Right lung (tissue), 10 donors: ENCODE results near the gene DLGAP5. TPM values are rescaled to one million over a fixed set of nuclear protein-coding genes. Genes with fewer than 3 reads are reported as not detected.
A peak's percentile ranks its signal among the peaks of the same experiment; 100 is the strongest.

Experiments used
- DNase-seq, 2 donors: peaks; one replicate each; pipeline ENCODE4 v3.0.0-alpha.2; 2013
- long read RNA-seq, 8 donors: transcript quantifications; one replicate each; lab custom pipeline, GENCODE V29; 2026
- polyA plus RNA-seq, 5 donors: library from polyadenylated mRNA; unstranded; fragments of 120-200 nt; gene quantifications; one replicate each; pipeline versions ENCODE4 v1.2.1 to v1.2.3, GENCODE V29; 2013; ENCODE audit warnings: inconsistent platforms in 1 of 5, low replicate concordance in 1 of 5; ENCODE audit not compliant: insufficient read length in 5 of 5, insufficient read depth in 1 of 5

DLGAP5 gene
- 10 to 100 TPM; 14.7 to 65.2 (median 29.7) TPM for polyA plus RNA-seq
- long read RNA-seq, donor 1, partial matches to known transcripts: 6 of 9 reads
- long read RNA-seq, donor 1, other reads (novel, unspliced or antisense): 0 of 9 reads
- long read RNA-seq, donor 2, partial matches to known transcripts: 5 of 8 reads
- long read RNA-seq, donor 2, other reads (novel, unspliced or antisense): 0 of 8 reads
- long read RNA-seq, donor 3: 0 reads
- long read RNA-seq, donor 4: 0 reads
- long read RNA-seq, donor 5, transcript DLGAP5-201 (19 exons, 2,973 nt): major isoform, 10 of 35 reads
- long read RNA-seq, donor 5, partial matches to known transcripts: 25 of 35 reads
- long read RNA-seq, donor 5, other reads (novel, unspliced or antisense): 0 of 35 reads
- long read RNA-seq, donor 6, partial matches to known transcripts: 0 of 3 reads
- long read RNA-seq, donor 6, other reads (novel, unspliced or antisense): 0 of 3 reads
- long read RNA-seq, donor 7, transcript DLGAP5-201 (19 exons, 2,973 nt): major isoform, 5 of 5 reads
- long read RNA-seq, donor 7, partial matches to known transcripts: 0 of 5 reads
- long read RNA-seq, donor 7, other reads (novel, unspliced or antisense): 0 of 5 reads
- long read RNA-seq, donor 8, partial matches to known transcripts: 0 of 1 reads
- long read RNA-seq, donor 8, other reads (novel, unspliced or antisense): 0 of 1 reads

DNA sequence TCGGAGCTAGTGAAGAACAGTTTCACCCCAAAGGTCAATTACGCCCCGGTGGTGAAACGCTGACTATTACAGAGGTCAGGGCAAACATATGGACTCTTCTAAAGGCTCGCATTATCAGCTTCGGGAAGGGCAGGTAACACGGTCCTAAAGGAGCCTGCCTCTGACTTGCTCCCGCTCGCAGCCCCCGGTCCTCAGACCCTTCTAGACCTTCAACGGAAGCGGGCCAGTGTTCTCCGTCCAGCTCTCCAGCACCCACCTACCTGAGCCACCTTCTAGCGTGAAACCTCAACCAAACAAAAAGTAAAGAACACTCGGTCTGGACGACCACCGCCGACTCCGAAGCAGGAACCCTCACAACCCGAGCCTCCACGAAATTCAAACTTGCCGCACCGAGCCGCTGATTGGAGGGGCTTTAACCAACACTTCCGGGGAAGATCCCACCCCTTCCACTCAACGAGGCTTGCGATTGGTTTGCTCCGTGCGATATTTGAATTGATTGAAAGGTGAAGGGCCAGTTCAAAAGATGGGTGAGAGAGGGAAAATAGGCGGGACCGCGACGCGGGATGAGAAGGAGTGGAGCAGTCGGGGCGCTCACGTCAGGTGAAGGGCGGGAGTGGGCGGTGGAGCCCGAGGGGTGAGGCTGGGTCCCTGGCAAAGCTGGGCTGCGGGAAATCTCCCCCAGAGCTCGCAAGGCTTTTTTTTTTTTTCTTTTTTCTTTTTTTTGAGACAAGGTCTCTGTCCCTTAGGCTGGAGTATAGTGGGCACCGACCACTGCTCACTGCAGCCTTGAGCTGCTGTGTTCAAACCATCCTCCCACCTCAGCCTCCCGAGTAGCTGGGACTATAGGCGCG lies at the start of gene DLGAP5:
Gene DLGAP5, minus strand, starts transcription at position 383 of the 851 bp plus-strand sequence. CDS start 2,406 bp downstream, outside the sequence.
- peak; percentile 93 to 96 for DNase-seq

- no peak for DNase-seq
These were observed 49.3 kb upstream of the DLGAP5 start for GRCh38 chr14:55240526-55241178.

DNA sequence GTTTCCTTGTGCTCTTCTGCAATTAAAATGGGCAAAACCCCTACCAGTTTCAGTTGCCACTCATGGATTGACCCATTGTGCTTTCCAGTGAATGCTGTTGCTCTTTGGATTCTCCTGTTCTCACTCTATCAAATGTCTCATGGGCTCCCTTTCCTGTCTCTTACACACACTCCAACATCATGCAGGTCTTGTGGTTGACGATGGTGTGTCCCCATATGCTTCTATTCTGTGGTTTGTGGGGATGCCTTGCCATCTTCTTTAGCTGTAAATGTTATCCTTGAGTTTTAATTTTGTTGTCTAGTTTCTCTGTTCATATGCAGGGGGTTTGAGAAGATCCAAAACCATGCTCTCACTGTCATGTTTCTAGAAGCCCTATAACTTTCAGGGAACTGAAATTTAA lies 47.9 kb upstream of the DLGAP5 start:
- no peak for DNase-seq

GRCh38 chr14:55238019-55238680 lies 46.8 kb upstream of the DLGAP5 start:
- DNase-seq: no peak

DNA sequence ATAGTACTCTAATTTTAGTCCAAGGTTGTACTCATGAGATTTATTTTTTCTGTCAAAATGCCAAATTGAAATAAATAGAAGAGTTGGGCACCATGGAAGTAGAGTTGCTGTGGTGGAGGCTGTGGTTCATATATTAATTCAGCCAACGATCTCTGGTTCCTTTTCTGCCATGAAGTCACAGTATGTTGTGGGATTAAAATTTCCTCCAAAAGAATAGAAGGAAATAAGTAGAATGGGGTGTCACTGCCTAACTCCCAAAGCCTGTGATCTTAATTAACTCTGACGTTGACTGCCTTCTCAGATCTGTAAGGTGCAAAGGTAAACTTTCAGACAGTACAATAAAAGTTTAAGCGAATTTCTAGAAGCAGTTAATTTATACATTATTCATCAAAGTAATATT lies 42.2 kb upstream of the DLGAP5 start:
- no peak for DNase-seq

GRCh38 chr14:55228261-55228660 lies 36.9 kb upstream of the DLGAP5 start:
- DNase-seq: no peak

DNA sequence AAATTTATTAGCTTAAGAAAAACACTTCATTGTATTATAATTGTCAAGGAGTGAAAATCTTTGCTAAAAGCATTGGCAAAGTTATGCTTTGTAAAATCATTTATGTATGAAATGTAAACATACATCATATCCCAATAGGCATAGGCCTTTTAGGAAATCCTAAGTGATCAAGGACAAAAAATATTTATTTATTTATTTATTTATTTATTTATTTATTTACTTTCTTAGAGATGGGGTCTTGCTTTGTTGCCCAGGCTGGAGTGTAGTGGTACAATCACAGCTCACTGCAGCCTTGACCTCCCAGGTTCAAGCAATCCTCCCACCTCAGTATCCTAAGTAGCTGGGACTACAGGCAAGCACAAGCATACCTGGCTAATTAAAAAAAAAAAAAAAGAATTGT lies 32.0 kb upstream of the DLGAP5 start:
- DNase-seq: no peak

DNA sequence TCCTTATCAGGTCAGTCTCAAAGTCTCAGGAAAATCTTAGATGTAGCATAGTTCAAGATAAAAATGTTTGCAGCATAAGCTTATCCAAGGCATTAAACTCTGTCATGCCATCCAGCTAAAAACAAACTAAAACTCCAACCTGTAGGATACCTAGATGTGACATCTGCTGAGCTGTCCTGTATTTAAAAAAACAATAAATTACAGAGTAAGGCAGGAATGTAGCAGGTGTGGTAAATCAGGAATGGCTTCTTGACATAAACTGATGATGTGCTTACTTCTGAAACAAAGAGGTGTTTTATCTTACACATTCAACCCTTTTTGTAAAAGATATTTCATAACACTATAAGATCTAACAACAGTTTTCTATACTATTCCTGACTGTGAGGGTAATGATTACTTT lies 30.6 kb upstream of the DLGAP5 start:
- no peak for DNase-seq

DNA sequence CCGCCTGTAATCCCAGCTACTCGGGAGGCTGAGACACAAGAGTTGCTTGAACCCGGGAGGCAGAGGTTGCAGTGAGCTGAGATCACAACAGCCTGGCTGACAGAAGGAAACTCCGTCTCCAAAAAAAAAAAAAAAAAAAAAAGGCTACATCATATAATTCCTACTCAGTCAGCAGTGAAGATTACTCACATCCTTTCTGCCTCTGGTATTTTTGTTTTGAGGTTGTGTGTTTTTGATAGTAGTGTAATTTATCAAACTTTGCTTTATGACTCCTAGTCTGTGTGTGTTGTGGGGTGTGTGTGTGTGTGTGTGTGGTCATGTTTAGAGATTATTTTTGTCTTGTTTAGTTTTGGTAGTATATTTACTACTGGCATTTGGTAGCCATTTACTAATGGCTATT lies 29.8 kb upstream of the DLGAP5 start:
- DNase-seq: no peak

- DNase-seq: no peak
These were observed 28.8 kb upstream of the DLGAP5 start for GRCh38 chr14:55220230-55220629.

DNA sequence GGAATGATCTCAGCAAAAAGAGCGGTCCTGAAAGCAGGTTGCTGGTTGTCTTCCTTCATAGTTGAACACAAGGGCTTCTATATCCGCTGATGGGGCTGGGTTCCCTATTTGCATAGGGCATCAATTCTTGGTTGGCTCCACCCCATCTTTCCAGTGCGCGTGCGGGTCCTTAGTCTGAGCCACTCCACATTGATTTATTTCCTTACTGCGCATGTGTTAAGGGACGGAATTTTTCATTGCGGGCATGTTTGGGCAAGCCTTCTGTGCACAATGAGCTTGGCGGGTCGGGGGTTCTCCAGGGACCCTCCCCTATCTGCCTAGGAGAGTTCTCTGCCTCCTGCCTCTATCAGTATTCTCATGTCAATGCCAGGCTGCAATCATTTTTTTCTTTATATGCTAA lies 21.2 kb upstream of the DLGAP5 start:
- no peak for DNase-seq

DNA sequence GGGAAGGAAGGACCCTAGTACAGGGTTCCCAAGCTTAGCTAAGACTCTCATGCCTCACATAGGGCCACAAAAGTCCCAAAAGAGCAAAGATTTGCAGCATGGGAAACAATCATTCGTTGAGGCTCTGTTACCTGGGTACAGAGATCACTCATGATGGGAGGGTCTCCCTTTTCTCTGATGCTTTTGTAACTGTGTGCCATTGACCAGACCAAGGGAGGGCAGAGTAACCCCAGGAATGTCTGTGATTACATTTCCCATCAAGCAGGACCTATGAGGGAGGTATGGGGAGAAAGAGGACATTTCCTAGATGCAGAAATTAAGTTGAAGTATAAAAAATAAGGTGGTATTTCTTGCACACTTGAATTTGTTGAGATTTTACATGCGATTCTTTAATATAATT lies 16.4 kb upstream of the DLGAP5 start:
- no peak for DNase-seq

DNA sequence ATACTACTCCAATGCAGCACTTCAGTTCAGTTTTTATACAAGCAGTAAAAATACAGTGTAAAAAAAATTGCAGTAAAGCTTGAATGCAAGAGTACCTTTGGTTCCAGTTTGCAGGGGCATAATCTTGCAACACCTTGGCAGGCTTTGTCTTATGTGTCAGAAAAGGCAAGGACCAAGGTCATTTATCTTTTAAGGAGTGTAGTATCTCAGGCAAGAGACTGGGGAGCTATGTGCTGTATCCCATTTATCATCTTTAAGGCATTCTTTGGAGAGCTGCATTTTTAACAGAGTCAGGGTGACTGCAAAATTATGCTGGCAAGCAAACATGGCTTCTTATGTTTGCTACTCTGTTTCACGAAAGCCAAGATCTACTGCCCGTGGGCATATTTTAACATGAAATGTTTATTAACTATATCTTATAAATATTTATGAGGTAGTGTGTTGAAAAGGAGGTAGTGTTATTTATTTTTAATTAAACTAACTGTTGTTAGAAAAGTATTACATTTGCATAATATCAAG lies 14.8 kb upstream of the DLGAP5 start:
- DNase-seq: no peak

DNA sequence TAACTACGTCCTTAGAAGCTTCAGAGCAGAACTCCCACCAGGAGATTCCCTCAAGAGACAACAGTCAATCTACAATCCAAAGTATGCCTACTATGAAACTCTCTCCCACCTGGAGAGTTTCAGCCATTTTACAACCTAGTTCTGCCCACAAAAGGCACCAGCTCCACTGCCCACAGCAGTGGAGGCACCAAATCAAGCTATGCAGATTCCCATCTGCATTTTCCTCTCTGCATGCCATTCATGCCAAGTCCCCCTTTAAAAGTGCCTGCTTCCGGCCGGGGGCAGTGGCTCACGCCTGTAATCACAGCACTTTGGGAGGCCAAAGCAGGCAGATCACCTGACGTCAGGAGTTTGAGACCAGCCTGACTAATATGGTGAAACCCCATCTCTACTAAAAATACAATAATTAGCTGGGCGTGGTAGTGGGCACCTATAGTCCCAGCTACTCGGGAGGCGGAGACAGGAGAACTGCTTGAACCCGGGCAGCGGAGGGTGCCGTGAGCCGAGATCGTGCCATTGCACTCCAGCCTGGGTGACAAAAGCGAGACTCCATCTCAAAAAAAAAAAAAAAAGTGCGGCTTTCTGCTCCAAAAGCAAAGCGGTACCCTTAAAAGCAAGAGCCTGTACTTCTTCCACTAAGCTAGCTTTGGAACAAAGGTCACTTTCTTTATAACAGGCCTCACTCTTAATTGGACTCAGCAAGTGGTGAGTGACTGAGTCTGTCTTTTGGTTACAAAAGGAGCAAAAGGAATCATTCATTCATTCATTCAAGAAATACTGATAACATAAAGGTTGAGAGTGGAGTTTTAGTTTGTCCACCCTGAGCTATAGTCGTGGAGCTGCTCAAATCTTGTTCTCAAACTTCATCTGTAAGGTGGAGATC lies 10.1 kb upstream of the DLGAP5 start:
- no peak for DNase-seq

- DNase-seq: no peak
These were observed 9.3 kb upstream of the DLGAP5 start for GRCh38 chr14:55200651-55201050.

GRCh38 chr14:55198749-55199148 lies 7.4 kb upstream of the DLGAP5 start:
- DNase-seq: no peak

GRCh38 chr14:55194656-55195355 lies 3.4 kb upstream of the DLGAP5 start:
- DNase-seq: no peak

- DNase-seq: no peak
These were observed 753 bp upstream of the DLGAP5 start for GRCh38 chr14:55192054-55192621.

GRCh38 chr14:55190906-55191202 lies 531 bp downstream of the DLGAP5 start:
- no peak for DNase-seq
